K562 (cell line): ENCODE data around the gene SELENOI. TPM values are rescaled to one million over a fixed set of nuclear protein-coding genes. Genes with fewer than 3 reads are reported as not detected.

ENCODE experiments used
- ATAC-seq: fragments of 200-7000 bp; cut with Tn5 transposase; 3 replicates; pipeline ENCODE4 v1.9.1; 2020; ENCODE audit warnings: moderate library complexity
- BruUV-seq: library from RNA; stranded (reverse); fragments of 400-500 nt; replicated peaks from 2 replicates; lab custom pipeline; 2021; lab: Mats Ljungman, UMichigan
- CTCF ChIA-PET: fragments of 300-600 bp; formaldehyde crosslinking; extraction: SDS; loops from one replicate; lab custom pipeline; 2021; ENCODE audit warnings: low intra/inter-chr PET ratio; lab: Yijun Ruan, JAX
- POLR2A ChIA-PET: fragments of 300-600, 350-650 bp; sonication (Branson Sonifier 250); formaldehyde crosslinking; extraction: SDS; loops from one replicate; lab custom pipeline; 2021; ENCODE audit warnings: antibody characterized with exemption, inconsistent platforms; lab: Yijun Ruan, JAX
- DNase-seq, 4 experiments: peaks; one replicate each; pipeline versions ENCODE4 v3.0.0 to v3.0.0-alpha.2; 2011 to 2018; ENCODE audit warnings: low spot score in 3 of 4, mixed read lengths in 3 of 4; ENCODE audit errors: extremely low read depth in 1 of 4
- FAIRE-seq: peaks from 2 replicates; lab custom pipeline; 2011; peaks lifted over from hg19 to GRCh38; lab: Jason Lieb, UNC
- H2AFZ ChIP-seq: 2 replicates; pipeline ENCODE4 v1.6.0; 2011; ENCODE audit warnings: low read depth, low read length, control low read depth, inconsistent platforms
- H3K27ac ChIP-seq: fragments of 200-600 bp; 3 replicates; pipeline ENCODE4 v1.8.0; 2011; ENCODE audit warnings: low read depth, mild to moderate bottlenecking, control low read depth, inconsistent platforms, low read length, moderate library complexity, mixed read lengths; ENCODE audit errors: extremely low read depth
- H3K27me3 ChIP-seq, 2 experiments: fragments of 300-600 bp in 1 of 2; 2 replicates in 1 of 2; 3 replicates in 1 of 2; pipeline versions ENCODE4 v1.6.0 to v1.8.0; 2011; ENCODE audit warnings: inconsistent platforms in 2 of 2, low read length in 2 of 2, mild to moderate bottlenecking in 1 of 2, mixed read lengths in 1 of 2, moderate library complexity in 1 of 2; ENCODE audit not compliant: control insufficient read depth in 2 of 2, insufficient read depth in 2 of 2
- H3K36me3 ChIP-seq: fragments of 300-600 bp; 3 replicates; pipeline ENCODE4 v1.8.0; 2011; ENCODE audit warnings: mild to moderate bottlenecking, low read length, inconsistent platforms; ENCODE audit not compliant: control insufficient read depth, insufficient read depth
- H3K4me1 ChIP-seq, 2 experiments: fragments of 200-600 bp in 1 of 2; replicated peaks in 1 of 2; 2 replicates in 1 of 2; 3 replicates in 1 of 2; pipeline versions ENCODE4 v1.5.1 to v1.8.0; 2011; ENCODE audit warnings: inconsistent platforms in 2 of 2, low read length in 2 of 2, mild to moderate bottlenecking in 1 of 2, mixed read lengths in 1 of 2, moderate library complexity in 1 of 2; ENCODE audit not compliant: control insufficient read depth in 2 of 2, insufficient read depth in 2 of 2
- H3K4me2 ChIP-seq: 2 replicates; pipeline ENCODE4 v1.6.1; 2011; ENCODE audit warnings: low read length, control low read depth, inconsistent platforms, mixed read lengths; ENCODE audit not compliant: insufficient read depth
- H3K4me3 ChIP-seq: fragments of 200-600 bp; sonication (generic), shearing (Covaris generic); 2 replicates; pipeline ENCODE4 v1.5.1; 2016; ENCODE audit warnings: control low read depth, inconsistent platforms
- H3K79me2 ChIP-seq: fragments of 200-600 bp; 3 replicates; pipeline ENCODE4 v1.8.0; 2011; ENCODE audit warnings: low read length, inconsistent platforms; ENCODE audit not compliant: control insufficient read depth, insufficient read depth
- H3K9ac ChIP-seq, 2 experiments: 2 replicates each; pipeline versions ENCODE4 v1.6.0 to v1.6.1; 2011; ENCODE audit warnings: low read depth in 2 of 2, low read length in 2 of 2, control low read depth in 1 of 2, inconsistent platforms in 1 of 2, mild to moderate bottlenecking in 1 of 2, mixed read lengths in 1 of 2; ENCODE audit not compliant: insufficient read depth in 1 of 2
- H3K9me1 ChIP-seq: one replicate; pipeline ENCODE4 v1.6.0; 2011; ENCODE audit warnings: inconsistent platforms, mild to moderate bottlenecking, low read length, moderate library complexity; ENCODE audit not compliant: control insufficient read depth, insufficient read depth
- H3K9me3 ChIP-seq: replicated peaks from 2 replicates; pipeline ENCODE4 v1.5.1; 2011; ENCODE audit warnings: low read depth, low read length, inconsistent platforms; ENCODE audit not compliant: control insufficient read depth, insufficient read depth
- H4K20me1 ChIP-seq: replicated peaks from 2 replicates; pipeline ENCODE4 v1.6.1; 2011; ENCODE audit warnings: low read length, inconsistent platforms, mixed read lengths; ENCODE audit not compliant: control insufficient read depth, insufficient read depth
- ARID2 ChIP-seq: fragments of 450-650 bp; IDR thresholded peaks from 2 replicates; pipeline ENCODE4 v1.6.1; 2017; ENCODE audit warnings: antibody characterized with exemption, mild to moderate bottlenecking
- CBX5 ChIP-seq: IDR thresholded peaks from 2 replicates; pipeline ENCODE4 v1.6.1; 2014; ENCODE audit warnings: low read depth, borderline replicate concordance
- HBP1 ChIP-seq: fragments of 450-650 bp; formaldehyde crosslinking; IDR thresholded peaks from 2 replicates; pipeline ENCODE4 v1.4.0; 2022; ENCODE audit warnings: missing genetic modification characterization
- LCOR ChIP-seq: sonication (generic); formaldehyde crosslinking; IDR thresholded peaks from 2 replicates; pipeline ENCODE4 v1.8.0; 2022; ENCODE audit warnings: mild to moderate bottlenecking, missing genetic modification reagents
- MNT ChIP-seq, 2 experiments: fragments of 450-650 bp; conservative IDR thresholded peaks; 2 replicates each; pipeline ENCODE4 v1.6.1; 2017; ENCODE audit warnings: mild to moderate bottlenecking in 2 of 2, moderate library complexity in 2 of 2
- PREB ChIP-seq: sonication (generic); formaldehyde crosslinking; IDR thresholded peaks from 2 replicates; pipeline ENCODE4 v1.8.1; 2023; ENCODE audit warnings: mild to moderate bottlenecking, missing genetic modification reagents
- TCF15 ChIP-seq: fragments of 250-450 bp; sonication (Bioruptor Pico); IDR thresholded peaks from 2 replicates; pipeline ENCODE4 v1.8.0; 2022; ENCODE audit warnings: moderate library complexity, mild to moderate bottlenecking, inconsistent platforms
- TEAD4 ChIP-seq, 2 experiments: sonication (generic) in 1 of 2; formaldehyde crosslinking in 1 of 2; IDR thresholded peaks; 2 replicates each; pipeline versions ENCODE4 v1.6.1 to v1.8.0; 2012 to 2022; ENCODE audit warnings: borderline replicate concordance in 1 of 2, inconsistent platforms in 1 of 2, low read length in 1 of 2, mild to moderate bottlenecking in 1 of 2, missing genetic modification reagents in 1 of 2
- UBTF ChIP-seq, 2 experiments: IDR thresholded peaks; 2 replicates each; pipeline ENCODE4 v1.6.1; 2012; ENCODE audit warnings: improper control_type of control experiment in 2 of 2, low read depth in 2 of 2, low read length in 2 of 2, borderline replicate concordance in 1 of 2
- ZBTB1 ChIP-seq: sonication (generic); formaldehyde crosslinking; IDR thresholded peaks from 2 replicates; pipeline ENCODE4 v1.8.1; 2023; ENCODE audit warnings: missing genetic modification reagents, low read depth, mild to moderate bottlenecking, borderline replicate concordance
- ZBTB7A ChIP-seq: IDR thresholded peaks from 2 replicates; pipeline ENCODE4 v1.6.1; 2011; ENCODE audit warnings: low read depth, mild to moderate bottlenecking, low read length, moderate library complexity, borderline replicate concordance; ENCODE audit not compliant: control insufficient read depth
- ZFX ChIP-seq: sonication (generic); formaldehyde crosslinking; IDR thresholded peaks from 2 replicates; pipeline ENCODE4 v1.8.0; 2022; ENCODE audit warnings: mild to moderate bottlenecking, missing genetic modification reagents, moderate library complexity
- ZNF224 ChIP-seq: sonication (generic); formaldehyde crosslinking; IDR thresholded peaks from 2 replicates; pipeline ENCODE4 v1.8.0; 2022; ENCODE audit warnings: mild to moderate bottlenecking, missing genetic modification reagents
- ZNF354B ChIP-seq: fragments of 250-450 bp; sonication (Bioruptor Pico); IDR thresholded peaks from 2 replicates; pipeline ENCODE4 v1.4.0; 2020
- WGBS: fragments of 100-300 bp; shearing (Covaris generic); methylation state at CpG from one replicate; pipeline ENCODE4 v1.1.6; 2016; ENCODE audit warnings: low coverage, mixed read lengths; ENCODE audit not compliant: insufficient coverage; ENCODE audit errors: missing lambda C conversion rate; 5-methylcytosine and 5-hydroxymethylcytosine counted together
- in situ Hi-C: fragments of 300-500 bp; cut with MboI; formaldehyde crosslinking; loops from 4 replicates; pipeline ENCODE4 v1.15.0; 2018; ENCODE audit warnings: inconsistent platforms, mixed read lengths
- intact Hi-C: fragments of 100-400 bp; cut with micrococcal nuclease; formaldehyde crosslinking; loops from 2 replicates; pipeline ENCODE4 v1.14.2; 2022
- polyA plus RNA-seq, 8 experiments: library from polyadenylated mRNA; depleted of rRNA in 4 of 8; stranded (reverse) in 5 of 8; unstranded in 3 of 8; fragments of >200 nt; fragmentation: Nextera tagmentation in 2 of 8; fragmentation: Illumina TruSeq in 1 of 8; extraction: Ambion mirVana in 2 of 8; extraction: Trizol in 1 of 8; gene quantifications; 2 replicates each; pipeline versions ENCODE4 v1.2.1 to v1.2.3, GENCODE V29; 2011 to 2014; ENCODE audit warnings: inconsistent platforms in 1 of 8, missing spikeins in 1 of 8
- total RNA-seq, 7 experiments: library from RNA; depleted of rRNA in 6 of 7; stranded (reverse); fragments of >200 nt in 6 of 7; fragmentation: Illumina TruSeq in 2 of 7; extraction: Trizol in 2 of 7; gene quantifications; 2 replicates each; pipeline versions ENCODE4 v1.2.1 to v1.2.3, GENCODE V29; 2011 to 2021; ENCODE audit warnings: low replicate concordance in 1 of 7

Gene SELENOI
- total and polyA plus RNA-seq, 9 of the 15 experiments (the other 6 are each of a cell fraction or from before 2014, with no cell fraction given), result 9.6 to 46.9 (median 24.4) TPM

GRCh38 chr2:26326514-26326913, 19.4 kb upstream of the SELENOI start:
- 57% methylated on average over 1 of the region's 1 CpG for WGBS
- no TSS peak for BruUV-seq
- peaks cover 0 to under 1% of the 10 kb centered on the region in 2 experiments; a peak in 1 of 5 replicates for H3K27me3 ChIP-seq
- in situ Hi-C loops (no loop called here), intact Hi-C loops (no loop called here)
- FAIRE-seq, result no peak
- no peak overlapping the region for H3K4me2 ChIP-seq
- H3K79me2 ChIP-seq, result no peaks in the 10 kb centered on the region
- no peak overlapping the region for H3K4me3 ChIP-seq
- ChIA-PET CTCF (no interaction called here), POLR2A (interaction anchor here (0.7 to 2.0 kb wide), 8 partner anchors 9 to 266 kb away, joined by 3 to 10 read pairs (median 3); partner anchors contain the start of gene HADHB)
- H3K9me1 ChIP-seq, result no peaks in the 10 kb centered on the region
- no peak overlapping the region for H2AFZ ChIP-seq
- no peaks in the 10 kb centered on the region for H3K36me3 ChIP-seq
- H3K4me1 ChIP-seq, result peaks cover 0 to 6% of the 10 kb centered on the region in 2 experiments; a peak in 2 of 5 replicates
- H3K27ac ChIP-seq, result no peak overlapping the region
- no peak overlapping the region for H3K9ac ChIP-seq
- H4K20me1 ChIP-seq, result no peaks in the 10 kb centered on the region
- no peaks in the 10 kb centered on the region for H3K9me3 ChIP-seq
- no peak for ATAC-seq
- DNase-seq, result no peak
- TF ChIP-seq LCOR (CRISPR knock-in tag) (no peak), MNT (conservative IDR thresholded peaks at IDR 0.05) (no peak), UBTF (IDR thresholded peaks at IDR 0.05; ENCODE audit: borderline replicate concordance in 1 of 2, low read depth in 2 of 2, low read length in 2 of 2) (no peak), HBP1 (CRISPR knock-in tag) (no peak), ZNF224 (no peak), ZBTB1 (no peak), ARID2 (no peak), CBX5 (no peak), TCF15 (CRISPR knock-in tag) (no peak), ZNF354B (no peak), TEAD4 (IDR thresholded peaks at IDR 0.05; ENCODE audit: low read length) (no peak), TEAD4 (CRISPR knock-in tag; IDR thresholded peaks at IDR 0.05; ENCODE audit: borderline replicate concordance) (no peak), ZBTB7A (no peak), PREB (CRISPR knock-in tag) (no peak), ZFX (no peak)
